CD4-positive, alpha-beta T cell treated with Interleukin-6 at 100 ng/mL for 8 hours (primary cell): Measurements from ENCODE around the gene GPR87.

ENCODE experiments used
- DNase-seq: peaks from one replicate; pipeline ENCODE4 v3.0.0-alpha.2; 2020; ENCODE audit warnings: mixed read lengths, low spot score

The GPR87 gene, protein sequence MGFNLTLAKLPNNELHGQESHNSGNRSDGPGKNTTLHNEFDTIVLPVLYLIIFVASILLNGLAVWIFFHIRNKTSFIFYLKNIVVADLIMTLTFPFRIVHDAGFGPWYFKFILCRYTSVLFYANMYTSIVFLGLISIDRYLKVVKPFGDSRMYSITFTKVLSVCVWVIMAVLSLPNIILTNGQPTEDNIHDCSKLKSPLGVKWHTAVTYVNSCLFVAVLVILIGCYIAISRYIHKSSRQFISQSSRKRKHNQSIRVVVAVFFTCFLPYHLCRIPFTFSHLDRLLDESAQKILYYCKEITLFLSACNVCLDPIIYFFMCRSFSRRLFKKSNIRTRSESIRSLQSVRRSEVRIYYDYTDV

DNA sequence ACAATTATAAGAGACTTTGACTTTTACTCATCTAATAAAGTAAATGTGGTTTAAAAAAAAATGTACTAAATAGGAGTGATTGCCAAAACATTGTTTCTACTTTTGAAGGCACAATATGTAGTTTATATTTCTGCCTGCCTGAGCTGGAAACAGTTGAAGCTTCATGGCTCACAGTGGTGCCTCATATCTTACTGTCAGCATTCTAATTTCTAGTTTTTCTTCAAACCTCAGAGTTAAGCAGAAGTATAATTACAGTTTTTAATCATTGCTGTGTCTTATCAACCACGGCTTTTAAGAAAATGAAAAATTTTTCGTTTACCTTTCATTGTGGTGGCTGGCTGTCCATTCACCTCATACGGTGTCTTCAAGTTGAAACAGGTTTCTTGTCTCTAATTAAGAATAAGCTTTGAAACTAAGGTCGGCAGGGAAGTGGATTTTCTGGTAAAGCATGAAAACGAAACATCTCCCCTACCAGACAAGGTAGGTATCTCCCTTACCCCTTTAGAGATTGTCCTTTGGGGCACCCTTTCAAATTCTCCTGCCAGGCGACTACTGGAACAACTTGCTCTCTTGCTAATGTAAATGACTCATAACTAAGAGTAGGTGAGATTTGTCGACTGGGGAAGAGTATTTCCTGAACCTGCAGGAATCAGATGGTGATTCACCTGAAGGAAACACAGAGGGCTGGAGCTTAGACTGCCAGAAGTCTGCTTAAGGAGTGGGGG lies at the start of gene GPR87:
GPR87 (minus strand) TSS at position 554 of the 725 bp plus-strand sequence. CDS start 16,720 bp downstream, outside the sequence.
- DNase-seq = no peak

DNA sequence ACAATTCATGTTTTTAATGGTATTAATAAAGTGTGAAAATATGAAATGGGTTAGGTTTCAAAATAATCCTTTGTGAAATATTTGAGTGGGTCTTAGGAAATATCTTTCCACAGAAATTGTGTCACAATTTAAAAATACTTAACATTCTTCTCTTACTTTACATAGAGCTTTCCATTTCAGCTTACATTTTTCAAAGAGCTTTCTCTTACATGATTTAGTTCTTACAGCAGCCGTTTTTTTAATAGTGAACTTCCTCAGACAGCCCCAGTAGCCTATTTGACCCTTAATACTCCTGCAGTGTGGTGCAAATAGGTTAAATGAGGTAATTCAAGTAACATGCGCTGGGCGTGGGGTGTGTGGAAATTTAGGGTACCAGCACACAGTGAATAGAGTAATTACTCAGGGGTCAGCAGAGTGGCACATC lies 46.1 kb upstream of the GPR87 start:
- no peak for DNase-seq

DNA sequence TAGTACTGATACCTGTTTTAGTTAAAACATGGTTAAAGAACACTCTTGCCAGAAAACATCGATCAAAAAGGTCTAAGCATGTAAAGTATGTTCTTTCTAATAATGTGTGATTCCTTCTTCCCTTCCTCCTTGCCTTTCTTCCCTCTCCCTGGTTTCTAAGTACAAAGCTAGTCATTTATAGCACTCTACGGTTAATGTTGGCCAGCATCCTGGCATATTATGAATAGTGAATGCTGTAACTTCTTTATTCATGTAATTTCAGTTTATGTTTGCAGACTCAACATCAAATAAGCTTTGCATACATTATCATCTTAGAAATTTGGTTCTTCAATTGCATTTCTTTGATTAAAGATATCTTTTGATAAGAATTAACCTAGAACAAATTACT lies 40.8 kb upstream of the GPR87 start:
- no peak for DNase-seq

- no peak for DNase-seq
Observed at GRCh38 chr3:151356794-151357462, 40.3 kb upstream of the GPR87 start.

DNA sequence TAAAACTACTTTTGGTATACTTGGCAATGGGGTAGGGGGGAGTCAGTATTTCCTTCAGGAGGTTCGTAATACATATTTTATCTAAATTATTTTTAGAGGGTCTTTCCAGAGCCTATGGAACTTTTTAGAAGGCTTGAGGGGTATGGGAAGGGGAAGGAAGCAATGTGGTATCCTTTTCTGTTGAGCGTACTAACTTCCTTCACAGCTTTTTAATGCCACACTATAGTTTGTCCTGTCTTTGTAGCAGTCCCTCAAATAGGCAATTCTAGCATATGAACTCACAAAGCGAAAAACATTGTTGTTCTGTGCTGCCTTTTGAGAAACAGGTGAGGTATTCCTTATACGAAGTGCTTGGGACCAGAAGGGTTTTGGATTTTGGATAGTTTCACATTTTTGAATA lies 35.0 kb upstream of the GPR87 start:
- no peak for DNase-seq

DNA sequence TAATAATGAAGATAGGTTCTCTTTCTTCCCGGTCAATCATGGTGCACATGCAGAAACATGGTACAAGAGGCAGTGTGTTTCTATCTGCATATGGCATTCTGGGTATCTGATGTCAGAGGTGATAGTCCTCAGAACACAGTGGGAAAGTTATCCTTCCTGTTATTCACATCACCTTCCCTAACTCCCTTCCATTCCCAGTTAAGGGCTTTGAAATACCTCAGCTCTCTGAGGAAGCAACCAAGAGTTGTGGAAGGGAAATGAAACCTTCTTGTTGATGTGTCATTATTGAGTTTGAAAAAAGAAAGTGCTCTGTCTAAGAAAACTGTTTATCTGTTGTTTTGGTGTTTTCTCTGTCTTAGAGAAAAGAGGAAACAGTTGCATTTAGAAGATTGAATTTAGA lies 34.6 kb upstream of the GPR87 start:
- no peak for DNase-seq

GRCh38 chr3:151350656-151351055 lies 34.0 kb upstream of the GPR87 start:
- DNase-seq = no peak

GRCh38 chr3:151347432-151347831 lies 30.8 kb upstream of the GPR87 start:
- no peak for DNase-seq

GRCh38 chr3:151346292-151346691 lies 29.7 kb upstream of the GPR87 start:
- DNase-seq = no peak

- DNase-seq = no peak
Observed at GRCh38 chr3:151345859-151346258, 29.2 kb upstream of the GPR87 start.

GRCh38 chr3:151331696-151332095 lies 15.1 kb upstream of the GPR87 start:
- DNase-seq = no peak

- DNase-seq = no peak
Observed at GRCh38 chr3:151330899-151331298, 14.3 kb upstream of the GPR87 start.

DNA sequence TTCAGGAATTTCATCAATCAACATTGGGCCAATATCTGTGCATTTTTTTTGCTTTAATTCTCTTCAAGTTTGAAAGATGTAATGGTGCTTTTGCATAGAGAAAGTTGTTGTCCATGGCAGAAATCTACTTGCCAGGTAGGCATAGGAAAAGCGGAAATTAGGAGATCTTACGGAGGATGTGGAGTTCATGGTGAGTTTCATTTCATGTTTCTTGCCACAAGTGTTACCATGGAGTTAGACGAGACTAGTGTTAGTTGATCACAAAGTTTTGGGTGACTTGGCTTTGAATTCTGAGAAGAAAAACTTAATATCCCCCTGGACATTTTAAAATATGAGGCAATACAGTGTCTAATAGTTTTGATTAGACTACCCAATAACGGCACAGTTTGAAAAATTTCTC lies 13.8 kb upstream of the GPR87 start:
- no peak for DNase-seq

DNA sequence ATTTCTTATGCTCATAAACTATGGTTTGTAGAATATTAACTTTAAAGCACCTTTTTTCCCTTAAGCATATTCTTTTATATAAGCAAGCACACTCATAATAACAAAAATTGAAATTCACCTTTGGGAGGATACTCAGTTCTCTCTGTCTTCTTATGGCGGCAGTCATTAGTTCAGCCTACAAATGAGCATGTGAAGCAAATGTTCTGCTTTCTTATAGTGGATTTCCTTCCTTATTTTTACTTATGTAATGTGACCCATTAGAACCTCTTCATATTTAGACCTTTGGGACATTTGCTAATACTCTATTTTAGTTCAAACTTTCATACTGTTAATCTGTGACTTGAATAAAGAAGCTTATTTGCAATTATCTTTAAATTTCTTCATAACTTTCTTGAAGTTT lies 12.7 kb upstream of the GPR87 start, which contains the start of gene P2RY13:
P2RY13 (minus strand) TSS at position 187 of the 400 bp plus-strand sequence; CDS start at position 166, 21 bp downstream.
- DNase-seq = no peak

DNA sequence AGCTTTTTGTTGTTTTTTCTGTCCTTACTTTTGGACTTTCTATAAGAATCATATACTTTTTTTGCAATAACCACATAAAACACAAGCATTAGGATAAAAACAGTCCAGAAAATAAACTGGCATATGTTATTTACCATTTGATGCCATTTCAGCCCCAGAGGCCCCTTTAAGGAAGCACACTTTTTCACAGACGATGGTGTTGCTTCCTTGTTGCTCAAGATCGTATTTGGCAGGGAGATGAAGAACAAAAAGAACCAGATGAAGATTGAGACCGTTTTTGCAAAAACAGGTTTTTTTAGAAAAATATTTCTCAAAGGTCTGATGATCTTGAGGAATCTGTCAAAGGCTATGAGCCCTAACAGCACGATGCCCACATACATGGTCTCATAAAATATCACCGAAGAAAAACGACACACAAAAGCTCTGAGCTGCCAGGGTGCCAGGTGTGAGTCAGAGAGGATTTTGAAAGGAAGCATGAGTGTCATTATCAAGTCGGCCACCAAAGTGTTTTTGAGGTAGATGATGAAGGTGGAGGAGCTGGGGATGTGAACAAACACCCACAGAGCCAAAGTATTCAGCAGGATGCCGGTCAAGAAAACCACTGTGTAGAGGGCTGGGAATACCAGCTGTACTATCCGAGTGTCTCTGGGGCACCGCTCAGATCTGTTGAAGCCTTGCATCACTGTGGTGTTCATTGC lies 11.8 kb upstream of the GPR87 start:
- DNase-seq = peak; percentile 14

DNA sequence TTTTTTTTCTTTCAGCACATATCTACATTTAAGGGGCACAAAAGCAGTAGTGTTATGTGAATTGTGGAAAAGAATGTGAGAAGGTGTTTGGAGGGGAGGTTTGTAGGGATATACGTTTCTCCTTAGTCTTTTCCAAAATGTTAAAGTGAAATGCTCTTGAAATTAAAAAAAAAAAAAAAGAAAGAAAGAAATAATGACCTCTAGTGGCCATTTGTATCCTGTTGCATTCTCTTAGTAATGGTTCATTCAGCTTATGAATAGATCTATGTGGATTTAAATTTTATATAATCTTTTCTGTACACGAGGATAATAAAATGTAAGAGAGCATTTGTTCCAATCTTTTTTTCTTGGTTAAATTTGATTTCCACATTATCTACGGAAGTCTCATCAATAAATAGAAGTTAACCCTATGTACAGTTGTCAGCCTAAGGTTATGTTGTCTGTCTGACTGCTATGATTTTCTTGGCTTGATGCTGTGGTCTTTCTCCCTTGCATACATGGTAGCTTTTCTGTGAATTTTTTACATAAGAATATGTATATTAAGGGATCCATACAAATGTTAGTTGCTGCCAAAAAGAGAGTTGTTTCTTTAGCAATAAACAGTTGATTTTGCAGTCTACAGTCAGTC lies 11.1 kb upstream of the GPR87 start:
- no peak for DNase-seq

- no peak for DNase-seq
Observed at GRCh38 chr3:151322511-151322910, 5.9 kb upstream of the GPR87 start.

DNA sequence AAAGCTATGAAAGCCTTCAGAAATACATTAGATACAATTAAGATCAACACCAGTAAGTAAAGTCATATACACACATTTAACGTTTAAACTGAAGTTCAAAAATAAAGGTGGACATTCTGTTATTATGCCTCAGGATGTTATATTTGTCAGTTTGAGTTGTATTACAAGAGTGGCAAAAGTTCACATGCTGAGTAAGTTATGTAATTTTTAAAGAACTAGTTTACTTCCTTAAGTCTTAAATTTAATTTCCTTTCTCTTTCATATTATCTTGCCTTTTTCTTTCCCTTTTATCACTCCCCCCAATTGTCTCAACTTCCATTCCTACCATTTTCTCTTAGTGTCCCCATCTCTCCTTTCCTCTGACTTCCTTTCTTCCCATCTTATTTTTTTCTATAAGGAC lies 4.9 kb upstream of the GPR87 start:
- DNase-seq = no peak

DNA sequence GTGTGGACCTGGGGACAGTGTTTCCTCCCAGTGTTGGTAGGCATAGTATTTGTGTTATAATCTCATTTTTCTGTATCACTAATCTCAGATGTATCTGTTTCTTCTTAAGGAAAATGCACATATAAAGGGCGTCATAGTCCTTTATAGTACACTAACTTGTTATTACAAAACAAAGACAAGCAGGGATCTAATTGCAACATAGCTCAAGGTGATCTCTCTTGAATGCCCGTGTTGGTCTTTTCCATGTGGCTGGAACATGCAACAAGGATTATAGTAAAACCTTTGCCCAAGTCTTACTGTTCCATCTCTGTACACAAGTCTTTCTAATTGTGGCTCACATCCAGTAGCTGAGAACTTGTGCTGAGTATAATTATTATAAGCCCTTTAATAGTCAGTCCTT lies 3.5 kb upstream of the GPR87 start:
- DNase-seq = no peak

GRCh38 chr3:151319628-151320027 lies 3.0 kb upstream of the GPR87 start:
- DNase-seq = no peak

GRCh38 chr3:151318991-151319390 lies 2.4 kb upstream of the GPR87 start:
- no peak for DNase-seq

DNA sequence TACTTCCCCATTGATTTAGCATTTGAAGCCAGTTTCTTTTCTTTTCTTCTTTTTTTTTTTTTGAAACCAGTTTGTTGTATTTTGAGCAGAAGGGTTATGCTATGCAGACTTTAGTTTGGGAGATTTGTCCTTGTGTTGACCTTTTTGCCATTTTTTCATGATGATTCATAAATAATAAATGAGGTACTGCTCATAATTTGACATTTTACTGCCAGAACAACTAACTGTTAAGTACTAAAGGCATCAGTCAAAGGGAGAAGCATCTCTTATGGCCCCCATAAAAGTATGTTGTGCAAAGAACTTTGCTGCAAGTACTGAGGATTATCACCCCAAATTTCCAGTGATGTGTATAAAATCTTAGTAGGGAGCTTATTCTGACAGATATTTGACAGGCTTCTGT lies 1.7 kb upstream of the GPR87 start:
- DNase-seq = no peak
